Measurements from ENCODE around the gene UMOD. TPM values are rescaled to one million over a fixed set of nuclear protein-coding genes. Genes with fewer than 3 reads are reported as not detected.

UMOD gene
- total and polyA plus RNA-seq, 12 donors: not detected

DNA sequence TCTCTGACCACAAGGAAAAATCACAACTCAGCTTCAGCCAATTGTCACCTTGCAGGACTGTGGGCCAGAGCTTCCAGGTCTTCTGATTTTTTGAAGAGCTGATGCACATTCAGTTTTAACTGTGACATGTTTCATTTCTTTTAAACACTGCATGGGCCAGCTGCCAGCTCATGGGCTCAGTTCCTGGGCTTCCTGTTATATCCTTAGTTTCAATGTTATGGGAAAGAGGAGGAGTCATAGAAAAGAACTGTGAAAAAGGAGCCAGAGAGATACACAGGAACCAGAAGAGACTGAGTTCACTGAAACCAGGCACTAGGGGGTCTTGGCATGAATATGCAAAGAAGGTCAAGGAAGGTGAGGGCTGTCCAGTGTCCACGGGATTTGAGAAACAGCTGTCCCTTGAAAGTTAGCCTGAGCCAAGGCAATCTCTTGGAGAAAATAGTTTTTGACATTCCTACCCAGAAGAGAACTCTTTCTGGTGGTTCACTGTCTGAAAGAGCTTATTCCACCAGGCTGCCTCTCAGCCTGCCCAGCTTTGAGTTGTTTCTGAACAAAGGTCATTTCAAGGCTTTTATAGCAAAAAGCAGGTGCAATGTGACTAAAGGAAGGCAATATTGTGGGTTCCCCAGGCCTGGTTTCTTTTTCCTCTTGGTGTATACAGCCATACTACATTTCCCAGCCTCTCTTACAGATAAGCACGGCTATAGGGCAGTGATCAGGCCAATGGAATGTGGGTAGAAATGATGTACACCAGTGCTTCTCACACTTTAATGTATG, 41.5 kb upstream of the UMOD start:
- 36 to 40% methylated on average over 2 of the region's 2 CpGs for WGBS, 2 donors
- ATAC-seq (peak in 2 of 8 donors; percentile 9 to 39), DNase-seq (peak in 1 of 2 donors; percentile 11)
- Histone ChIP-seq H3K36me3 (no peaks in the 10 kb centered on the region), H3K9me3 (no peaks in the 10 kb centered on the region), H3K4me3 (no peak overlapping the region), H3K27ac (peak overlapping the region in 1 of 10 donors; percentile 54), H3K27me3 (no peaks in the 10 kb centered on the region), H3K4me1 (peaks cover 0 to 14% (median 7%) of the 10 kb centered on the region in 9 donors)
- intact Hi-C loops (cut with DNase I): no loop called here
- TF ChIP-seq, protein P1, sequence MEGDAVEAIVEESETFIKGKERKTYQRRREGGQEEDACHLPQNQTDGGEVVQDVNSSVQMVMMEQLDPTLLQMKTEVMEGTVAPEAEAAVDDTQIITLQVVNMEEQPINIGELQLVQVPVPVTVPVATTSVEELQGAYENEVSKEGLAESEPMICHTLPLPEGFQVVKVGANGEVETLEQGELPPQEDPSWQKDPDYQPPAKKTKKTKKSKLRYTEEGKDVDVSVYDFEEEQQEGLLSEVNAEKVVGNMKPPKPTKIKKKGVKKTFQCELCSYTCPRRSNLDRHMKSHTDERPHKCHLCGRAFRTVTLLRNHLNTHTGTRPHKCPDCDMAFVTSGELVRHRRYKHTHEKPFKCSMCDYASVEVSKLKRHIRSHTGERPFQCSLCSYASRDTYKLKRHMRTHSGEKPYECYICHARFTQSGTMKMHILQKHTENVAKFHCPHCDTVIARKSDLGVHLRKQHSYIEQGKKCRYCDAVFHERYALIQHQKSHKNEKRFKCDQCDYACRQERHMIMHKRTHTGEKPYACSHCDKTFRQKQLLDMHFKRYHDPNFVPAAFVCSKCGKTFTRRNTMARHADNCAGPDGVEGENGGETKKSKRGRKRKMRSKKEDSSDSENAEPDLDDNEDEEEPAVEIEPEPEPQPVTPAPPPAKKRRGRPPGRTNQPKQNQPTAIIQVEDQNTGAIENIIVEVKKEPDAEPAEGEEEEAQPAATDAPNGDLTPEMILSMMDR (IDR thresholded peaks at IDR 0.05): no peak

DNA sequence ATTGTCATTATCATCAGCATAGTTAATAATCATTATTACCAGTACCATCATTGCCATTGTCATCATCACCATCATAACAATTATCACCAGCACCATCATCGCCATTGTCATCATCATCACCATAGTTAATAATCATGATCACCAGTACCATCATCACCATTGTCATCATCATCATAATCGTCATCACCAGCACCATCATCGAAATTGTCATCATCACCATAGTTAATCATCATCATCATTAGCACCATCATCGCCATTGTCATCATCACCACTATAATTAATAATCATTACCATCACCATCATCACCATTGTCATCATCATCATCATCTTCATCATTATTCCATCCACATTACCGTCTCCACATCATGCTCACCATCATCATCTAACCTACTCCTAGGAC, 38.5 kb upstream of the UMOD start:
- no peak for DNase-seq
- peaks cover 0 to 7% (median 0%) of the 10 kb centered on the region in 7 donors for H3K27me3 ChIP-seq
- H3K9me3 ChIP-seq: no peaks in the 10 kb centered on the region
- no peak overlapping the region for H3K4me3 ChIP-seq
- peaks cover 0 to 17% (median 11%) of the 10 kb centered on the region in 9 donors for H3K4me1 ChIP-seq
- TF ChIP-seq, protein P1 (IDR thresholded peaks at IDR 0.05): no peak
- intact Hi-C loops (cut with DNase I): no loop called here
- 94 to 99% methylated on average over 5 of the region's 5 CpGs for WGBS, 2 donors
- no peaks in the 10 kb centered on the region for H3K36me3 ChIP-seq
- no peak overlapping the region for H3K27ac ChIP-seq
- no peak for ATAC-seq

DNA sequence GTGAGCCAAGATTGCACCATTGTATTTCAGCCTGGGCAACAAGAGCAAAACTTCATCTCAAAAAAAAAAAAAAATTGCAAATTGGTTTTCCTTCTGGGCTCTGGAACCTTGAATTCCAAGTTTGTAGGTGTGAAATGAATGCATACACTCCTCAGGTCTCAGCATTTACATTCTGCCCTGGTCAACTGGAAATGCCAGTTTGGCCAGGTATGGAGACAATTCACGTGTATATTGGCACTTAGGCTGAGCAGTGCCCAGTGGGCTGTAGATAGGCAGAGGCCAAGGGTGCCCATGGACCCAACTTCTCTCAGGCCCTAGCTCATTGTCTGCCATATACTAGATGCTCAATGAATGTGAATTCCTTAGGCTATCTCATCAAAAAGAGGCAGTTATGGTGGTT, 36.3 kb upstream of the UMOD start:
- ATAC-seq (no peak), DNase-seq (no peak)
- Histone ChIP-seq H3K27ac (no peak overlapping the region), H3K27me3 (peaks cover 0 to 8% (median 0%) of the 10 kb centered on the region in 7 donors), H3K4me1 (peaks cover 0 to 15% (median 5%) of the 10 kb centered on the region in 9 donors), H3K9me3 (no peaks in the 10 kb centered on the region), H3K4me3 (no peak overlapping the region), H3K36me3 (no peaks in the 10 kb centered on the region)
- intact Hi-C loops (cut with DNase I): loop anchor here in 2 of 10 donors (5.0 to 10.0 kb wide), 2 partner anchors 482 to 784 kb away; no protein-coding TSS in a partner anchor
- 69 to 90% methylated on average over 1 of the region's 1 CpG for WGBS, 2 donors
- TF ChIP-seq, protein P1 (IDR thresholded peaks at IDR 0.05): no peak

DNA sequence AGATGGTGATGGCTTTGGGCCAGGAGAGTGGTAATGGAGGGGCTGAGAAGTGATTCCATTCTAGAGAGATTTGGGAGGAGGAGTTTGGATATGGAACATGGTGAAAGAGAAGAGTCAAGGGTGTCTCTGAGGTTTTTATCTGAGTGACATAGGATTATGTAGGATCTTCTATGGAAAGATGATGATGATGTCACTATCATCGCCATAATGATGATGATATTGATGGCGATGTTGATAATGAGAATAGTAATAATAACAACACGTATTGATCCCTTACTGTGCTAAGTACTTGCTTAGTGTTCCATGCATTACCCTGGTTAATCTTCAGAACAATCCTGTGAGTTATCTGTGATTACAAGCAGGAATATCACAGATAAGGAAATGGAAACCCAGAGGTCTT, 35.5 kb upstream of the UMOD start:
- no peak for DNase-seq
- Histone ChIP-seq H3K27me3 (peaks cover 0 to 8% (median 0%) of the 10 kb centered on the region in 7 donors), H3K4me1 (peaks cover 0 to 10% (median 0%) of the 10 kb centered on the region in 9 donors)

More for the DNA sequence above, 35.5 kb upstream of the UMOD start:
- ATAC-seq: no peak
- 96% methylated on average over 3 of the region's 3 CpGs for WGBS, 2 donors
- Histone ChIP-seq H3K4me3 (no peak overlapping the region), H3K27ac (no peak overlapping the region), H3K9me3 (no peaks in the 10 kb centered on the region), H3K36me3 (no peaks in the 10 kb centered on the region)
- TF ChIP-seq, protein P1 (IDR thresholded peaks at IDR 0.05): no peak
- intact Hi-C loops (cut with DNase I): loop anchor here in 2 of 10 donors (5.0 to 10.0 kb wide), 2 partner anchors 481 to 783 kb away; no protein-coding TSS in a partner anchor

Measured in heart right ventricle (tissue), 16 donors.